Fibroblast of the aortic adventitia (primary cell): ENCODE measurements around the gene SLC16A12. TPM values are rescaled to one million over a fixed set of nuclear protein-coding genes. Genes with fewer than 3 reads are reported as not detected.
A peak's percentile ranks its signal among the peaks of the same experiment; 100 is the strongest.

ENCODE experiments used
- DNase-seq: peaks from one replicate; pipeline ENCODE4 v3.0.0-alpha.2; 2010; ENCODE audit warnings: low read depth
- H3K4me3 ChIP-seq: 2 replicates; pipeline ENCODE4 v1.5.1; 2011; ENCODE audit warnings: low read depth, mild to moderate bottlenecking, control low read depth, low read length, moderate library complexity
- total RNA-seq: library from RNA; depleted of rRNA; stranded (reverse); fragments of >200 nt; gene quantifications from 2 replicates; pipeline ENCODE4 v1.2.3, GENCODE V29; 2012; ENCODE audit warnings: low replicate concordance
- TF ChIP-seq, protein P1 (sequence below): IDR thresholded peaks from 2 replicates; pipeline ENCODE4 v1.5.1; 2011; ENCODE audit warnings: mild to moderate bottlenecking, low read length, control low read depth, inconsistent platforms; ENCODE audit not compliant: insufficient read depth

SLC16A12 gene
- total RNA-seq, 1 donor = 0.90 TPM

DNA sequence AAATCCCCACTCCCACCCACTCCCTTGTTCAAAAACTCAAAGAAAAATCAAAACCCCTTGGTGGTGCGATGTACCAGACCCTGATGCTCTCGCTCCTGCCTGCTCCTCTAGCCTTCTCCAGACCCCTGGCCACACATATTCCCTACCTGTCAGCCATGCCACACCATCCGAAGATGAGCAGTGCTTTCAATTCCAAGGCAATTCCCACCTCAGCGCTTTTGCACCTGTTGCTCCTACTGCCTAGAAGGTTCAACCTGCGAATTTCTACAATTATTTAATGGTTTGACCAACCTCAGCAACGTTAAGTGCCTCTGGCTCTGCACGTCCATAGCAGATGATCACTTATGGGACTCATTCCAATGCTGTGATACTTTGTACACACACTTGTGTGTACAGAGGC is 11.1 kb downstream of the SLC16A12 start:
- no peak overlapping the region for H3K4me3 ChIP-seq
- TF ChIP-seq, protein P1, sequence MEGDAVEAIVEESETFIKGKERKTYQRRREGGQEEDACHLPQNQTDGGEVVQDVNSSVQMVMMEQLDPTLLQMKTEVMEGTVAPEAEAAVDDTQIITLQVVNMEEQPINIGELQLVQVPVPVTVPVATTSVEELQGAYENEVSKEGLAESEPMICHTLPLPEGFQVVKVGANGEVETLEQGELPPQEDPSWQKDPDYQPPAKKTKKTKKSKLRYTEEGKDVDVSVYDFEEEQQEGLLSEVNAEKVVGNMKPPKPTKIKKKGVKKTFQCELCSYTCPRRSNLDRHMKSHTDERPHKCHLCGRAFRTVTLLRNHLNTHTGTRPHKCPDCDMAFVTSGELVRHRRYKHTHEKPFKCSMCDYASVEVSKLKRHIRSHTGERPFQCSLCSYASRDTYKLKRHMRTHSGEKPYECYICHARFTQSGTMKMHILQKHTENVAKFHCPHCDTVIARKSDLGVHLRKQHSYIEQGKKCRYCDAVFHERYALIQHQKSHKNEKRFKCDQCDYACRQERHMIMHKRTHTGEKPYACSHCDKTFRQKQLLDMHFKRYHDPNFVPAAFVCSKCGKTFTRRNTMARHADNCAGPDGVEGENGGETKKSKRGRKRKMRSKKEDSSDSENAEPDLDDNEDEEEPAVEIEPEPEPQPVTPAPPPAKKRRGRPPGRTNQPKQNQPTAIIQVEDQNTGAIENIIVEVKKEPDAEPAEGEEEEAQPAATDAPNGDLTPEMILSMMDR = no peak
- DNase-seq = no peak

DNA sequence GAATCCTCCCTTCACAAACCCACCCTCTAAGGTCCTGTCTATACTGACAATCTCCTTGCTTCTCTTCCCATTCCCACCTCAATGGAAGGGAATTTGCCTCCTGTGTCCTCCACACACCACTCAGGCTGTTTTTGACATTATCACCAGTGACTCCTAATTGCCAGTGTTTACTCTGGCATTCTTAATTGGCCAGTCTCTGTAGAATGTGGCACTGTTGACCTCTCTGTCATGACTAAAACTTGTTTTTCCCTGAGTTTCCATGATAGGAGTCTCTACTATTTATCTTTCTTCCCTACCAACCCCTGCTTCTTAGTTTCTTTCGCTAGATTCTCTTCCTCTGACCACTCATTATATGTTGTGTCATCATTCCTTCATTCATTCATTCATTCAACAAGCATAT is 12.1 kb downstream of the SLC16A12 start:
- TF ChIP-seq, protein P1 = no peak
- peak; percentile 23 for DNase-seq
- H3K4me3 ChIP-seq = no peak overlapping the region

DNA sequence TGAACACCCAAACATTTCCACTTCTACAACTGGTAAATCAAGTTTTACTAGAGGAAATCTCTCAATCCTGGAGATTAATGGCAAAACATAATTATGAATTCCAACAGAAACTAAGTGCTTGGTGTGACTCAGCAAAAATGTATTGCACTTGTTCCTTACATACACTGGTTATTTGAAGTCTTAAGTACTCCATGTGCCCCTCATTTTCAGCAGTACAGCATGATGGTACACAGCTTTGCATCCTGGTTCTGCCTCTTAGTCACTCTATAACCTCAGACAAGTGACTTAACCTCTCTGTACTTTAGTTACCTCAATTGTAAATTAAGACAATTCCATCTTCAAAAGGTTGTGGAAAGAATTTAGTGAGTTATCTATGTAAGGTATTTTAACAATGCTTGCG is 12.9 kb downstream of the SLC16A12 start:
- TF ChIP-seq, protein P1 = no peak
- peak; percentile 36 for DNase-seq
- no peak overlapping the region for H3K4me3 ChIP-seq

DNA sequence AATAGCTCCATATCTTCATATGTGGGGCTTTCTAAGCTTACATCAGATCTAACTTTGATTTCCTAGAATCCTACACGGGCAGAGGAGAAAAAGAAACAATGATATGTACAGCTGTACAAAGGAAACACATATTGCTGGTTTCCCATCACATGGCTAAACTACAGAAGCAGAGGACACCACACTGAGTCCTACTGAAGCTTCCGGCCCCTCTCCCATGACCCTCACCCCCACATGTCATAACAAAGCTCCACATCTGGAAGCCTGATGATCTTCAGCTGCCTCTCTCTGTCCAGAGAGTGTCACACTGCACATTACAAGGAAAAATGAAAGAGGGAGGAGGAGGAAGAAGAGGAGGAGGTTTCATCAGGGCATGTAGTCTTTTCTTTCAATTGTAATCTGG is 14.0 kb downstream of the SLC16A12 start:
- TF ChIP-seq, protein P1 = no peak
- DNase-seq = no peak
- no peak overlapping the region for H3K4me3 ChIP-seq

DNA sequence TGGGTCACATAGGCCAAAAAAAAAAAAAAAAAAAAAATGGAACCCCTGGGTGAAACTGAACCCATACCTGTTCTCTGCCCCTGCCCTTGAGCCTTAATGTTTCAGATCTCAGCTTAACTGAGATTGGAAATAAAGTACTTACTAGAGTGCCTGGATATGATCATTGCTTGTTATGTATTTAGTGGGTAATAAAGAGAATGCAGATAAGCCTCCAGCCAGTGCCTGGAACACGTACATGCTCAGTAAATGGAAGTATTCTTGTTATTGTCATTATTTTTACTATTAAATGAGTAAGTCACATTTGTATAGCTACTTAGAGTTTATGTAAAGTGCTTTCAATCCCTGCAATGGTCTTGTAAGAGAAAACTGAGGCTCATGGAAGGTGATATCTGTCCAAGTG is 14.7 kb downstream of the SLC16A12 start:
- no peak overlapping the region for H3K4me3 ChIP-seq
- DNase-seq = no peak
- TF ChIP-seq, protein P1 = no peak

DNA sequence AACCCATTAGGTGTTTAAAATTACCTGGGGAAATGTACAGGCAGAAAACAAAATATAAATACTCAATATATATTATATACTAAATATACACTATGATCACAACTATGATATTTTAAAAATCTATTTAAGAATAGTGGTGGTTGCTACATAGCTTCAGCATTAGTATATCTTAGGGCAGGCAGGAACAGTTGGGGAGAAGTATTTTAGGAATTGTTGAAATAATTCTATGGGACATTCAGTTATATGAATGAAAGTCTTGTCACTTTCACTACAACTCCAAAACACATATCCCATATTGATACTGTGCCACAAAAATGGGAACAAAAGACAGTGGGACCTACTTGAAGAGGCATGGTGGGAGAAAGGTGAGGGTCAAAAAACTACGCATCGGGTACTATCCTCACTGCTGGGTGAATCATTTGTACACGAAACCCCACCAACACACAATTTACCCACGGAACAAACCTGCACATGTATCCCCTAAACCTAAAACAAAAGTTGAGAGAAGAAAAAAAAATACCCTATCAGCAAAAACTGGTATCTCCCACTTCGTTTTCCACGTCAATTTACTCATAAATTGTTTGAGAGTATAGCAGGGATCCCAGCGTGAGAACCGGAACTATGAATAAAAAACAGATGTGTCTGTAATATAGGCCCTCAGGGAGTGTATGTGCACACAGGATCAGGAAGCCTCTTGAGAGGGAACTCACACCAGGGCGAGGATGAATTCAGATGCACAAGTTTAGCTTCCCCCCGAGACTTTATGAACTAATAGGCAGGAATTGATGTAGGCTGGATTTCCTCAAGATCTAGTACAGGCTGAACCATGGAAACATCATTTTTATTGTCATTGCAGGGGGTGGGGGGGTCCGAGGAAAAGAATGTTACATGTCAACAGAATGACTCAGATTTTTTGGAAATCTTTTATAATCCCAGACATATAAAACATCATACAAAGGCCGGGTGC is 16.2 kb downstream of the SLC16A12 start:
- no peak overlapping the region for H3K4me3 ChIP-seq
- TF ChIP-seq, protein P1 = no peak
- DNase-seq = peak; percentile 46
